HG02970 (cell line): ENCODE measurements around the gene RRP1.

Experiments
- ATAC-seq: cut with Tn5 transposase; IDR thresholded peaks from one replicate; pipeline ENCODE4 v1.9.1; 2021; ENCODE audit warnings: mild to moderate bottlenecking, moderate library complexity, moderate number of reproducible peaks; ENCODE audit not compliant: unreplicated experiment, low FRiP score

The RRP1 gene

GRCh38 chr21:43772425-43772821 lies 17.0 kb upstream of the RRP1 start:
- no peak for ATAC-seq

GRCh38 chr21:43774163-43774562 lies 15.2 kb upstream of the RRP1 start:
- no peak for ATAC-seq

- no peak for ATAC-seq
These were observed 14.2 kb upstream of the RRP1 start for GRCh38 chr21:43775190-43775589.

GRCh38 chr21:43775795-43776430 lies 13.5 kb upstream of the RRP1 start, which contains the start of gene CSTB:
TSS of gene CSTB (minus strand) at chr21:43776308. CDS start at chr21:43776269, 39 bp downstream.
- ATAC-seq, result peak; percentile 70

GRCh38 chr21:43777953-43778352 lies 11.4 kb upstream of the RRP1 start:
- no peak for ATAC-seq

- no peak for ATAC-seq
These were observed 10.7 kb upstream of the RRP1 start for GRCh38 chr21:43778469-43779335.

GRCh38 chr21:43779660-43780059 lies 9.7 kb upstream of the RRP1 start:
- ATAC-seq, result no peak

- no peak for ATAC-seq
These were observed 7.5 kb upstream of the RRP1 start for GRCh38 chr21:43781846-43782245.

GRCh38 chr21:43782431-43783097 lies 6.8 kb upstream of the RRP1 start:
- ATAC-seq, result no peak

GRCh38 chr21:43783098-43783700 lies 6.2 kb upstream of the RRP1 start:
- no peak for ATAC-seq

GRCh38 chr21:43785134-43785533 lies 4.2 kb upstream of the RRP1 start:
- ATAC-seq, result no peak

- ATAC-seq, result no peak
These were observed 3.0 kb upstream of the RRP1 start for GRCh38 chr21:43786300-43786806.

- ATAC-seq, result no peak
These were observed 2.5 kb upstream of the RRP1 start for GRCh38 chr21:43786807-43787440.

- no peak for ATAC-seq
These were observed 690 bp downstream of the RRP1 start for GRCh38 chr21:43790010-43790524.

- no peak for ATAC-seq
These were observed 3.0 kb downstream of the RRP1 start for GRCh38 chr21:43792406-43792805.

GRCh38 chr21:43793243-43793642 lies 3.9 kb downstream of the RRP1 start:
- no peak for ATAC-seq

GRCh38 chr21:43794311-43794710 lies 4.9 kb downstream of the RRP1 start:
- no peak for ATAC-seq

- no peak for ATAC-seq
These were observed 5.5 kb downstream of the RRP1 start for GRCh38 chr21:43794857-43795256.

GRCh38 chr21:43797415-43797814 lies 8.0 kb downstream of the RRP1 start:
- no peak for ATAC-seq
